Tibial nerve (tissue), 3 donors: ENCODE data around the gene BNIP2.
A peak's percentile ranks its signal among the peaks of the same experiment; 100 is the strongest.

ENCODE experiments used
- CTCF ChIP-seq, 5 experiments: fragments of 200-600 bp in 3 of 5; fragments of 450-650 bp in 2 of 5; sonication (generic) in 3 of 5; IDR thresholded peaks; one replicate each; pipeline ENCODE4 v1.5.1; 2016 to 2019; ENCODE audit warnings: antibody characterized with exemption in 5 of 5, mild to moderate bottlenecking in 3 of 5, moderate library complexity in 2 of 5
- POLR2A ChIP-seq, 2 donors: fragments of 450-650 bp; IDR thresholded peaks; one replicate each; pipeline ENCODE4 v1.6.1; 2017; ENCODE audit warnings: antibody characterized with exemption in 2 of 2, mild to moderate bottlenecking in 2 of 2, moderate library complexity in 2 of 2

GRCh38 chr15:59622289-59622688 is 66.8 kb downstream of the BNIP2 start:
- peak in 1 of 5 experiments; percentile 22 for TF ChIP-seq CTCF (IDR thresholded peaks at IDR 0.05)
- TF ChIP-seq POLR2A (IDR thresholded peaks at IDR 0.05), result no peak
